Fibroblast of lung (primary cell): ENCODE results near the gene NIT2. TPM values are rescaled to one million over a fixed set of nuclear protein-coding genes. Genes with fewer than 3 reads are reported as not detected.
"Not testable (repeated sequence)": the region's sequence is repeated elsewhere in the genome, so short reads cannot be mapped to it uniquely, and the experiment has no call there.

Experiments
- DNase-seq, 2 donors: peaks; one replicate each; pipeline versions ENCODE4 v3.0.0 to v3.0.0-alpha.2; 2010; ENCODE audit warnings: low read depth in 2 of 2
- H2AFZ ChIP-seq: 2 replicates; pipeline ENCODE4 v1.5.1; 2012; ENCODE audit warnings: low read length, control low read depth, inconsistent platforms
- H3K27ac ChIP-seq: 2 replicates; pipeline ENCODE4 v1.5.1; 2011; ENCODE audit warnings: low read length, control low read depth; ENCODE audit not compliant: insufficient read depth
- H3K27me3 ChIP-seq: 2 replicates; pipeline ENCODE4 v1.5.1; 2011; ENCODE audit warnings: mild to moderate bottlenecking, low read length; ENCODE audit not compliant: control insufficient read depth, insufficient read depth
- H3K36me3 ChIP-seq: 2 replicates; pipeline ENCODE4 v1.5.1; 2011; ENCODE audit warnings: low read length; ENCODE audit not compliant: control insufficient read depth, insufficient read depth
- H3K4me1 ChIP-seq: 2 replicates; pipeline ENCODE4 v1.5.1; 2011; ENCODE audit warnings: low read length; ENCODE audit not compliant: control insufficient read depth, insufficient read depth; ENCODE audit errors: extremely low read depth
- H3K4me2 ChIP-seq: 2 replicates; pipeline ENCODE4 v1.5.1; 2011; ENCODE audit warnings: low read length, control low read depth; ENCODE audit not compliant: insufficient read depth; ENCODE audit errors: extremely low read depth
- H3K4me3 ChIP-seq, 4 experiments: fragments of 200-600 bp in 1 of 4; sonication (generic) in 1 of 4; replicated peaks in 1 of 4; 2 replicates each; pipeline ENCODE4 v1.5.1; 2011 to 2016; ENCODE audit warnings: low read length in 4 of 4, low read depth in 3 of 4, mild to moderate bottlenecking in 3 of 4, control low read depth in 2 of 4, inconsistent platforms in 1 of 4, mixed read lengths in 1 of 4; ENCODE audit not compliant: insufficient read depth in 1 of 4; ENCODE audit errors: control extremely low read depth in 1 of 4
- H3K79me2 ChIP-seq: 2 replicates; pipeline ENCODE4 v1.5.1; 2012; ENCODE audit warnings: mild to moderate bottlenecking, low read length, inconsistent platforms; ENCODE audit not compliant: control insufficient read depth, insufficient read depth
- H3K9ac ChIP-seq: 2 replicates; pipeline ENCODE4 v1.5.1; 2011; ENCODE audit warnings: mild to moderate bottlenecking, low read length, control low read depth; ENCODE audit not compliant: insufficient read depth
- H3K9me3 ChIP-seq: 2 replicates; pipeline ENCODE4 v1.5.1; 2012; ENCODE audit warnings: low read depth, low read length; ENCODE audit not compliant: control insufficient read depth, insufficient read depth
- H4K20me1 ChIP-seq: 2 replicates; pipeline ENCODE4 v1.5.1; 2011; ENCODE audit warnings: low read length; ENCODE audit not compliant: control insufficient read depth, insufficient read depth; ENCODE audit errors: extremely low read depth
- EZH2 ChIP-seq: IDR thresholded peaks from 2 replicates; pipeline ENCODE4 v1.5.1; 2012; ENCODE audit warnings: low read length, control low read depth, mild to moderate bottlenecking; ENCODE audit errors: missing control alignments
- polyA plus RNA-seq, 2 donors: library from polyadenylated mRNA; depleted of rRNA in 1 of 2; stranded (reverse) in 1 of 2; unstranded in 1 of 2; fragments of >200 nt; gene quantifications; 2 replicates each; pipeline ENCODE4 v1.2.1, GENCODE V29; 2011 to 2012; ENCODE audit warnings: missing spikeins in 1 of 2
- total RNA-seq: library from RNA; depleted of rRNA; stranded (reverse); fragments of >200 nt; gene quantifications from 2 replicates; pipeline ENCODE4 v1.2.1, GENCODE V29; 2014
- TF ChIP-seq, protein P1 (sequence below), 2 donors: IDR thresholded peaks in 1 of 2; conservative IDR thresholded peaks in 1 of 2; 1 replicate in 1 of 2; 2 replicates in 1 of 2; pipeline ENCODE4 v1.5.1; 2011 to 2012; ENCODE audit warnings: low read length in 2 of 2, control low read depth in 1 of 2, inconsistent platforms in 1 of 2, low read depth in 1 of 2, mild to moderate bottlenecking in 1 of 2

The NIT2 gene
- total and polyA plus RNA-seq, 2 donors (not counting 1 experiment from before 2014, with no cell fraction given) = 13.4 to 53.8 TPM

DNA sequence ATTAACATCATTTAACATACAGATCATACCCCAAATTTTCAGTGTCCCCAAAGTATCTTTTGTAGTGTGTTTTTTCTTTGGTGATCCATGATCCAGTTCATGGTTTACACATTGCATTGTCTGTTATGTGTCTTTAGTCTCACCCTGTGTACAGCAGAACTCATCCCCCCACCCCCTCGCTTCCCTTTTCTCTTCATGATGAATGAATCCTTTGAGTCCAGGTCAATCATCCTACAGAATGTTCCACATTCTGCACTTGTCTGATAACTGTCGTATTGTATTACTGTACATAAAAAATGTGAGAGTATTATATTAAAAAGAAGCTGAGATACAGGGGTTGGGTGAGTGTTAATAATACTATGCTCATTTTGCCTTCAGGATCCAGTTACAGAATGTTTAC, 14.6 kb upstream of the NIT2 start:
- Histone ChIP-seq H3K79me2 (no peaks in the 10 kb centered on the region), H3K4me3 (no peak overlapping the region), H3K9ac (no peak overlapping the region), H3K27ac (no peak overlapping the region), H3K27me3 (no peaks in the 10 kb centered on the region), H3K9me3 (no peaks in the 10 kb centered on the region), H4K20me1 (no peaks in the 10 kb centered on the region), H2AFZ (no peak overlapping the region), H3K36me3 (peaks cover 2% of the 10 kb centered on the region), H3K4me1 (no peaks in the 10 kb centered on the region), H3K4me2 (no peak overlapping the region)
- TF ChIP-seq, protein P1, sequence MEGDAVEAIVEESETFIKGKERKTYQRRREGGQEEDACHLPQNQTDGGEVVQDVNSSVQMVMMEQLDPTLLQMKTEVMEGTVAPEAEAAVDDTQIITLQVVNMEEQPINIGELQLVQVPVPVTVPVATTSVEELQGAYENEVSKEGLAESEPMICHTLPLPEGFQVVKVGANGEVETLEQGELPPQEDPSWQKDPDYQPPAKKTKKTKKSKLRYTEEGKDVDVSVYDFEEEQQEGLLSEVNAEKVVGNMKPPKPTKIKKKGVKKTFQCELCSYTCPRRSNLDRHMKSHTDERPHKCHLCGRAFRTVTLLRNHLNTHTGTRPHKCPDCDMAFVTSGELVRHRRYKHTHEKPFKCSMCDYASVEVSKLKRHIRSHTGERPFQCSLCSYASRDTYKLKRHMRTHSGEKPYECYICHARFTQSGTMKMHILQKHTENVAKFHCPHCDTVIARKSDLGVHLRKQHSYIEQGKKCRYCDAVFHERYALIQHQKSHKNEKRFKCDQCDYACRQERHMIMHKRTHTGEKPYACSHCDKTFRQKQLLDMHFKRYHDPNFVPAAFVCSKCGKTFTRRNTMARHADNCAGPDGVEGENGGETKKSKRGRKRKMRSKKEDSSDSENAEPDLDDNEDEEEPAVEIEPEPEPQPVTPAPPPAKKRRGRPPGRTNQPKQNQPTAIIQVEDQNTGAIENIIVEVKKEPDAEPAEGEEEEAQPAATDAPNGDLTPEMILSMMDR (conservative IDR thresholded peaks at IDR 0.05 in 1 of 2, IDR thresholded peaks at IDR 0.05 in 1 of 2; ENCODE audit: low read depth in 1 of 2, low read length in 2 of 2) = no peak
- TF ChIP-seq EZH2 = no peak
- no peak for DNase-seq

DNA sequence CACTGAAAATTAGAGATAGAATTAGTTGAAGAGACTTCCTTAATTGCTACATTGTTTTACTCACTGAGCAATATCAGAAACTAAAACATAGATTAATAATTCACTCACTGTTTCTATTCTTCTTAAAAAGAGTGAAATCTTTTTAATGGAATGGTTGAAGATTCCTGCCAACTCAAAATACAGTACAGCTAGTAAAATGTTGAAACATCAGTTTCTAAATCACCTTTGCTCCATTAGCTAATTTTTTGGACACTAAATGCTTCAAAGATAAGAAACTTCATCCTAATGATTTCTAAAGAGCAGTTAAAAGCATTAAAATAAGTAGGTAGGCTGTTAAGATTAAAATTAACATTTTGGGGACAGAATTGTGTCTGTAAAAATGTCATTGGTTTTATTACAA, 10.5 kb upstream of the NIT2 start:
- Histone ChIP-seq H2AFZ (no peak overlapping the region), H3K4me3 (no peak overlapping the region), H3K79me2 (no peaks in the 10 kb centered on the region), H3K36me3 (peaks cover 2% of the 10 kb centered on the region), H3K4me1 (no peaks in the 10 kb centered on the region), H3K27me3 (no peaks in the 10 kb centered on the region), H3K27ac (no peak overlapping the region), H3K4me2 (no peak overlapping the region), H3K9ac (no peak overlapping the region), H3K9me3 (no peaks in the 10 kb centered on the region), H4K20me1 (no peaks in the 10 kb centered on the region)
- DNase-seq = no peak
- TF ChIP-seq, protein P1 (conservative IDR thresholded peaks at IDR 0.05 in 1 of 2, IDR thresholded peaks at IDR 0.05 in 1 of 2; ENCODE audit: low read depth in 1 of 2, low read length in 2 of 2) = no peak
- no peak for TF ChIP-seq EZH2

DNA sequence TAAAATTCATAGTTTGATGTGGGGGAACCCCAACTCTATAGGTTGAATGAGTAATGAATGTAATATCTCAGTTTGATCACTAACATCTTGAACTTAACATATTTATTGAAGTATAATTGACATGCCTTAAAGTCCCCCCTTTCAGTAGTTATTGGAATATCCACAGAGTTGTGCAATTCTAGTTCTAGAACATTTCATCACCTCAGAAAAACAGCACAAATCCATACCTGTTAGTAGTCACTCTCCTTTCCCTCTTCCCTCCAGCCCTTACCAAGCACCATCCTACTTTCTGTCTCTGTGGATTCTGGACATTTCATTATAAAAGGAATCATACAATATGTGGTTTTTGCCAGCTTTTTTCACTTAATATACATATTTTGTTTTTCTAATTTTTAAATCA, 8.7 kb upstream of the NIT2 start:
- H3K27ac ChIP-seq = no peak overlapping the region
- no peak overlapping the region for H3K4me2 ChIP-seq
- H3K27me3 ChIP-seq = no peaks in the 10 kb centered on the region
- TF ChIP-seq, protein P1 (conservative IDR thresholded peaks at IDR 0.05 in 1 of 2, IDR thresholded peaks at IDR 0.05 in 1 of 2; ENCODE audit: low read depth in 1 of 2, low read length in 2 of 2) = no peak
- TF ChIP-seq EZH2 = no peak
- H3K79me2 ChIP-seq = no peaks in the 10 kb centered on the region
- no peak overlapping the region for H3K4me3 ChIP-seq
- no peak for DNase-seq
- H3K4me1 ChIP-seq = no peaks in the 10 kb centered on the region
- H3K9me3 ChIP-seq = no peaks in the 10 kb centered on the region
- no peak overlapping the region for H3K9ac ChIP-seq
- peaks cover 2% of the 10 kb centered on the region for H3K36me3 ChIP-seq
- H4K20me1 ChIP-seq = no peaks in the 10 kb centered on the region
- H2AFZ ChIP-seq = no peak overlapping the region

DNA sequence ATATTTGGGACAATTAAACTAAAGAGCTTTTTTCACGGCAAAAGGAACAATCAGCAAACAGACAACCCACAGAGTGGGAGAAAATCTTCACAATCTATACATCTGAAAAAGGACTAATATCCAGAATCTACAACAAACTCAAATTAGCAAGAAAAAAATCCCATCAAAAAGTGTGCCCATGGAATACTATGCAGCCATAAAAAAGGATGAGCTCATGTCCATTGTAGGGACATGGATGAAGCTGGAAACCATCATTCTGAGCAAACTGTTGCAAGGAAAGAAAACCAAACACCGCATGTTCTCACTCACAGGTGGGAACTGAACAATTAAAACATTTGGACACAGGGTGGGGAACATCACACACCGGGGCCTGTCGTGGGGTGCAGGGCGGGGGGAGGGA, 7.2 kb upstream of the NIT2 start:
- not testable (repeated sequence) for H3K27me3 ChIP-seq, H3K9ac ChIP-seq, H3K79me2 ChIP-seq

More for the DNA sequence above, 7.2 kb upstream of the NIT2 start:
- H3K9me3 ChIP-seq, H3K4me1 ChIP-seq, H3K27ac ChIP-seq, H2AFZ ChIP-seq, DNase-seq, H3K36me3 ChIP-seq, H4K20me1 ChIP-seq, H3K4me2 ChIP-seq, H3K4me3 ChIP-seq: not testable (repeated sequence)
